Right atrium auricular region (tissue), 2 donors: ENCODE data around the gene ZNF287. TPM values are rescaled to one million over a fixed set of nuclear protein-coding genes. Genes with fewer than 3 reads are reported as not detected.

ENCODE experiments used
- DNase-seq: peaks from one replicate; pipeline ENCODE4 v3.0.0-alpha.2; 2019; ENCODE audit warnings: low spot score
- H3K27ac ChIP-seq, 2 donors: fragments of 200-600 bp; sonication (generic); 1 replicate in 1 of 2; 2 replicates in 1 of 2; pipeline ENCODE4 v1.5.1; 2016 to 2019
- H3K27me3 ChIP-seq, 2 donors: fragments of 200-600 bp; sonication (generic); one replicate each; pipeline versions ENCODE4 v1.5.1 to v1.6.0; 2017 to 2019
- H3K36me3 ChIP-seq: fragments of 200-600 bp; sonication (generic); one replicate; pipeline ENCODE4 v1.5.1; 2016
- H3K4me1 ChIP-seq, 2 donors: fragments of 200-600 bp; sonication (generic); one replicate each; pipeline versions ENCODE4 v1.5.1 to v1.6.0; 2017 to 2019
- H3K4me3 ChIP-seq, 2 donors: fragments of 200-600 bp; sonication (generic); 1 replicate in 1 of 2; 2 replicates in 1 of 2; pipeline ENCODE4 v1.5.1; 2017 to 2019; ENCODE audit warnings: mild to moderate bottlenecking in 1 of 2, moderate library complexity in 1 of 2
- H3K9me3 ChIP-seq, 2 donors: fragments of 200-600 bp; sonication (generic); one replicate each; pipeline ENCODE4 v1.5.1; 2019
- total RNA-seq, 2 donors: library from RNA; depleted of rRNA; stranded (reverse); fragments of >200 nt; gene quantifications; one replicate each; pipeline ENCODE4 v1.1.0, GENCODE V29; 2016
- TF ChIP-seq, protein P1 (sequence below), 2 donors: fragments of 200-600 bp; sonication (generic); IDR thresholded peaks; one replicate each; pipeline ENCODE4 v1.5.1; 2019; ENCODE audit warnings: antibody characterized with exemption in 2 of 2

Gene ZNF287
- total RNA-seq, 2 donors from 2014 or later = 5.2 to 8.7 TPM

DNA sequence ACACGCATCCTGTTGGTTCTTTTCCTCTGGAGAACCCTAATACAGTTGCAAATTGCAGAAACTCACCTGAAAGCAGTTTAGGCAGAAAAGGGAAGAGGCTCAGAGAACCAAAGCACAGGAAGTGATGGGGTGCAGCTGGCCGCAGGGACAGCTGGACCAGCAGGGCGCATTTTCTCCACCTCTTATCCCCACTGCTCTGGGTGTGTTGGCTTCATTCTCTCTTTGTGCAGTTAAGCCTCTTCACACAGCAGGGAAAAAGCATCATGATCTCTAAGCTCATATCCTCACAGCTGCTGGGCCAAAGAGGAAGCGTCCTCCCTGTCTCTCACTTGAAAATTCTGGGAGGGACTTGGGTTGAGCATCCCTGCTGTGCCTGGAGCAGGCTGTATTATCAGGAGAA lies 57.0 kb downstream of the ZNF287 start:
- DNase-seq = no peak
- Histone ChIP-seq H3K9me3 (no peaks in the 10 kb centered on the region), H3K4me3 (no peak overlapping the region), H3K36me3 (no peaks in the 10 kb centered on the region), H3K27me3 (no peaks in the 10 kb centered on the region), H3K4me1 (peaks cover 0 to 10% of the 10 kb centered on the region in 2 donors), H3K27ac (no peak overlapping the region)
- TF ChIP-seq, protein P1, sequence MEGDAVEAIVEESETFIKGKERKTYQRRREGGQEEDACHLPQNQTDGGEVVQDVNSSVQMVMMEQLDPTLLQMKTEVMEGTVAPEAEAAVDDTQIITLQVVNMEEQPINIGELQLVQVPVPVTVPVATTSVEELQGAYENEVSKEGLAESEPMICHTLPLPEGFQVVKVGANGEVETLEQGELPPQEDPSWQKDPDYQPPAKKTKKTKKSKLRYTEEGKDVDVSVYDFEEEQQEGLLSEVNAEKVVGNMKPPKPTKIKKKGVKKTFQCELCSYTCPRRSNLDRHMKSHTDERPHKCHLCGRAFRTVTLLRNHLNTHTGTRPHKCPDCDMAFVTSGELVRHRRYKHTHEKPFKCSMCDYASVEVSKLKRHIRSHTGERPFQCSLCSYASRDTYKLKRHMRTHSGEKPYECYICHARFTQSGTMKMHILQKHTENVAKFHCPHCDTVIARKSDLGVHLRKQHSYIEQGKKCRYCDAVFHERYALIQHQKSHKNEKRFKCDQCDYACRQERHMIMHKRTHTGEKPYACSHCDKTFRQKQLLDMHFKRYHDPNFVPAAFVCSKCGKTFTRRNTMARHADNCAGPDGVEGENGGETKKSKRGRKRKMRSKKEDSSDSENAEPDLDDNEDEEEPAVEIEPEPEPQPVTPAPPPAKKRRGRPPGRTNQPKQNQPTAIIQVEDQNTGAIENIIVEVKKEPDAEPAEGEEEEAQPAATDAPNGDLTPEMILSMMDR (IDR thresholded peaks at IDR 0.05) = no peak

DNA sequence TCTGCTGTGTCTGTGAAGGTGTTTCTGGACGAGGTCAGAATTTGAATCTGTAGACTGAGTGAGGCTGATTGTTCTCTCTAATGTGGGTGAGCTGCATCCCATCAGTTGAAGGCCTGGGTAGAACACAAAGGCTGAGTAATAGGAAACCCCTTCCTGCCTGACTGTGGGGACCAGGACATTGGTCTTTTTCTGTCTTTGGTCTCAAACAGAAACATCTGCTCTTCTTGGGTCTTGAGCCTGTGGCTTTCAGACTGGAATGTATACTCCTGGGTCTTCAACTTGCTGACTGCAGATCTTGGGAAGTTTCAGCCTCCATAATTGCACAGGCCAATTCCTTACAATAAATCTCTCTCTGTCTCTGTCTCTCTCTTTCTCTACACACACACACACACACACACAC lies 57.4 kb downstream of the ZNF287 start:
- Histone ChIP-seq H3K4me1 (peaks cover 0 to 6% of the 10 kb centered on the region in 2 donors), H3K4me3 (no peak overlapping the region), H3K36me3 (no peaks in the 10 kb centered on the region), H3K27me3 (no peaks in the 10 kb centered on the region), H3K27ac (no peak overlapping the region), H3K9me3 (no peaks in the 10 kb centered on the region)
- no peak for DNase-seq
- TF ChIP-seq, protein P1 (IDR thresholded peaks at IDR 0.05) = no peak

DNA sequence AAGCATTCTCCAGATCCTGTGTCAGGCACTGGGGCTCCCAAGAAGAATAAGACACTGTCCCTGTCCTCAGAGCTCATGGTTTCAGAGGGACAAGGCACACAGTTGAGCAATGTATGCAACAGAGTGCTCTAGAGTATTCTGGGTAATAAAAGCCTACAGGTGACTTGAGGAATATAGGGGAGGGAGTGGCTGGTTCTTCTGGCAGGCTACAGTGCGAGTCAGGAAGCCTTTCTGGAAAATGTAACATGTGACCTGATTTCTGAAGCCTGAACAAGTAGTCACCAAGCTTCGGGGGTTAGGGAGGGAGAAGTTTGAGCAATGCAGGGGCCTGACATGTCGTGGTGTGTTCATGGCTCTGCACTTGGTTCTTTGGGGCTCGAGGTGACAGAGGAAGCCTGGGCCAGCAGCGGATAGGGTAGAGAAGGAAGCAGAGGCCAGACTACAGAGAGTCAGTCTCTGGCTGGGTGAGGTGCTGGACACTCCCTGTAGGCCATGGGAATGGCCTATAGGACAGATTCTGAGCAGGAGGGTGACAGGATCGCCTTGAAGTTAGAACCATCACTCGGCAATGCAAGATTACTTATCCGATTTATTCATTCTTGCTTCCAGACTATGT lies 61.0 kb downstream of the ZNF287 start:
- H3K9me3 ChIP-seq = no peaks in the 10 kb centered on the region
- H3K27ac ChIP-seq = no peak overlapping the region
- H3K27me3 ChIP-seq = no peaks in the 10 kb centered on the region
- no peak overlapping the region for H3K4me3 ChIP-seq
- no peak for DNase-seq
- TF ChIP-seq, protein P1 (IDR thresholded peaks at IDR 0.05) = no peak
- H3K36me3 ChIP-seq = no peaks in the 10 kb centered on the region
- H3K4me1 ChIP-seq = no peaks in the 10 kb centered on the region

DNA sequence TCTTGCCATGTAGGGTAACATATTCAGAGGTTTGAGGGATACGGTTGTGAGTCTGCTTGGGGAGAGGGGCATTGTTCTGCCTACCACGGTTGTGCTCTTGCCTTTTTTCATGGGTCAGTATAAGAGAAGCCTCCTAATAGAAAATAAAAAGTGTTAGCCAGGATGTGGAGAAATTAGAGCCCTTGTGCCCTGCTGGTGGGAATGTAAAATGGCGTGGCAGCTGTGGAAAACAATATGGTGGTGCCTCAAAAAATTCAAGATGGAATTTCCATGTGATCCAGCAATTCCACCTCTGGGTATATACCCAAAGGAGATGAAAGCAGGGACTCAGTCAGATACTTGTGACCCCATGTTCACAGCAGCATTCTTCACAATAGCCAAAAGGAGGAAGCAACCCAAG lies 62.8 kb downstream of the ZNF287 start:
- H3K4me1 ChIP-seq = no peaks in the 10 kb centered on the region
- no peak overlapping the region for H3K4me3 ChIP-seq
- TF ChIP-seq, protein P1 (IDR thresholded peaks at IDR 0.05) = no peak
- H3K36me3 ChIP-seq = no peaks in the 10 kb centered on the region
- no peaks in the 10 kb centered on the region for H3K9me3 ChIP-seq
- no peak for DNase-seq
- no peak overlapping the region for H3K27ac ChIP-seq
- no peaks in the 10 kb centered on the region for H3K27me3 ChIP-seq

DNA sequence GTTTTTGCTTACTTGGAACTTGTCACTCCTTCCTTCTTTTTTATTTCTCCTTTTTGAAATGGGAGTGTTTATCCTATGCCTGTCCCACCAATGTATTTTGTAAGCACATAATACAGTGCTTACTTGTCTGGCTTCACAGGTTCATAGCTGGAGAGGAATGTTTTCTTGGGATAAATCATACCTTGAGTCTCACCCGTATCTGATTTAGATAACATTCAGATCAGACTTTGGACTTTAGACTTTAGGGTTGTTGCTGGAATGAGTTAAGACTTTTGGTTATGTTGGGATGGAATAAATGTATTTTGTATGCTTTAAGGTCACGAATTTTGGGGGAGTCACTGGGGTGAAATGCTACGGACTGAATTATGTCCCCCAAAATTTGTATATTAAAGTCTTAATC lies 64.0 kb downstream of the ZNF287 start:
- TF ChIP-seq, protein P1 (IDR thresholded peaks at IDR 0.05) = no peak
- no peaks in the 10 kb centered on the region for H3K4me1 ChIP-seq
- no peaks in the 10 kb centered on the region for H3K27me3 ChIP-seq
- no peaks in the 10 kb centered on the region for H3K36me3 ChIP-seq
- no peak for DNase-seq
- no peak overlapping the region for H3K27ac ChIP-seq
- H3K4me3 ChIP-seq = no peak overlapping the region
- H3K9me3 ChIP-seq = no peaks in the 10 kb centered on the region

Other genes starting within 250 kb of the ZNF287 start
- 10 to 100 TPM; 15.8 to 16.9 TPM for gene CENPV, start 215.7 kb downstream of the ZNF287 start, total RNA-seq
- gene UBB, start 188.1 kb downstream of the ZNF287 start, total RNA-seq = 1,000 to 10,000 TPM in 1 of 2 donors, 100 to 1,000 TPM in 1; 862 to 1,091 TPM
- 10 to 100 TPM in 1 of 2 donors, 1 to 10 TPM in 1; 6.7 to 15.0 TPM for gene TRPV2, start 153.6 kb downstream of the ZNF287 start, total RNA-seq
- gene LRRC75A, start 77.0 kb downstream of the ZNF287 start, total RNA-seq = 1 to 10 TPM in 1 of 2 donors, under 1 TPM in 1; 0.93 to 2.6 TPM
- gene ZNF624, start 84.6 kb upstream of the ZNF287 start, total RNA-seq = under 1 TPM; 0.55 to 0.78 TPM
- 1 to 10 TPM in 1 of 2 donors, under 1 TPM in 1; 0.82 to 1.9 TPM for gene CCDC144A, start 121.0 kb upstream of the ZNF287 start, total RNA-seq